ENCODE data around the gene SOAT1. TPM values are rescaled to one million over a fixed set of nuclear protein-coding genes. Genes with fewer than 3 reads are reported as not detected.

Gene SOAT1
- total RNA-seq, 4 donors from 2014 or later, result 7.5 to 12.4 (median 10.4) TPM

- H3K27me3 ChIP-seq, result no peaks in the 10 kb centered on the region
- no peak overlapping the region for H3K27ac ChIP-seq
- H3K4me3 ChIP-seq, result no peak overlapping the region
- no peak for DNase-seq
- no peaks in the 10 kb centered on the region for H3K4me1 ChIP-seq
- H3K9me3 ChIP-seq, result no peaks in the 10 kb centered on the region
- no peaks in the 10 kb centered on the region for H3K36me3 ChIP-seq
- TF ChIP-seq POLR2A (IDR thresholded peaks at IDR 0.05), result no peak
- TF ChIP-seq CTCF (IDR thresholded peaks at IDR 0.05), result no peak
These were observed 33.6 kb downstream of the SOAT1 start for GRCh38 chr1:179327196-179327595.

GRCh38 chr1:179327679-179328078, 34.1 kb downstream of the SOAT1 start:
- no peak overlapping the region for H3K27ac ChIP-seq
- DNase-seq, result no peak
- H3K9me3 ChIP-seq, result no peaks in the 10 kb centered on the region
- H3K27me3 ChIP-seq, result no peaks in the 10 kb centered on the region
- no peaks in the 10 kb centered on the region for H3K4me1 ChIP-seq
- no peaks in the 10 kb centered on the region for H3K36me3 ChIP-seq
- H3K4me3 ChIP-seq, result no peak overlapping the region
- TF ChIP-seq CTCF (IDR thresholded peaks at IDR 0.05), result no peak
- no peak for TF ChIP-seq POLR2A (IDR thresholded peaks at IDR 0.05)

GRCh38 chr1:179329862-179330261, 36.3 kb downstream of the SOAT1 start:
- TF ChIP-seq CTCF (IDR thresholded peaks at IDR 0.05) (no peak), POLR2A (IDR thresholded peaks at IDR 0.05) (no peak)
- no peaks in the 10 kb centered on the region for H3K4me1 ChIP-seq

GRCh38 chr1:179334440-179334839, 40.8 kb downstream of the SOAT1 start:
- Histone ChIP-seq H3K4me1 (no peaks in the 10 kb centered on the region), H3K27me3 (no peaks in the 10 kb centered on the region), H3K4me3 (no peak overlapping the region), H3K27ac (no peak overlapping the region), H3K9me3 (no peaks in the 10 kb centered on the region), H3K36me3 (peaks cover 0 to 8% (median 0%) of the 10 kb centered on the region in 3 donors)
- DNase-seq, result no peak
- TF ChIP-seq CTCF (IDR thresholded peaks at IDR 0.05), result no peak
- TF ChIP-seq POLR2A (IDR thresholded peaks at IDR 0.05), result no peak

More at GRCh38 chr1:179329862-179330261, 36.3 kb downstream of the SOAT1 start:
- Histone ChIP-seq H3K27ac (no peak overlapping the region), H3K4me3 (no peak overlapping the region), H3K27me3 (no peaks in the 10 kb centered on the region), H3K9me3 (no peaks in the 10 kb centered on the region), H3K36me3 (no peaks in the 10 kb centered on the region)
- DNase-seq, result no peak

- Histone ChIP-seq H3K9me3 (no peaks in the 10 kb centered on the region), H3K27ac (no peak overlapping the region), H3K27me3 (no peaks in the 10 kb centered on the region), H3K36me3 (peaks cover 0 to 13% (median 0%) of the 10 kb centered on the region in 3 donors), H3K4me3 (no peak overlapping the region), H3K4me1 (no peaks in the 10 kb centered on the region)
- DNase-seq, result peak in 2 of 3 donors; percentile 50 to 69
- TF ChIP-seq POLR2A (IDR thresholded peaks at IDR 0.05), result no peak
- no peak for TF ChIP-seq CTCF (IDR thresholded peaks at IDR 0.05)
These were observed 43.7 kb downstream of the SOAT1 start for GRCh38 chr1:179337288-179337687.
